HG03064 (cell line): ENCODE measurements around the gene DMD.
"Not testable (repeated sequence)": the region's sequence is repeated elsewhere in the genome, so short reads cannot be mapped to it uniquely, and the experiment has no call there.

Experiments used
- ATAC-seq: cut with Tn5 transposase; IDR thresholded peaks from one replicate; pipeline ENCODE4 v1.9.1; 2021; ENCODE audit warnings: low read depth; ENCODE audit not compliant: unreplicated experiment

The DMD gene

DNA sequence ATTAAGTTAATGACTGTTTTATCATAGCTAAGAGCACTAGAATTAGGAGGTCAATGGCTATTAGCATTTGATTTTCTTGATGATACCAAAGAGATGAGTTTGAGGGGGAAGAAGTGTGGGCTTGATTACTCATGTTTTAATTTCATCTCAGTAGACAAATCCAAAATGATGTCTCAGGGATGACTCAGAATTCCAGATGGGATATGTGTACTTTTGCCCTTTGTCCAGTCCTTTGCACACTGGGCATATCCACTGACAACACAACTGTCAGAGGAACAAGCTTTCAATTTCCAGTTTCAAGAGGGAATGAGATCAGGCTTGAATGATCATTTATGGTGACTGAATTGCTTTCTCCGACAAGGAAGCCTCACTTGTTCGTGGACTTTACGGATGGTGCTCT is 1814.2 kb downstream of the DMD start:
- no peak for ATAC-seq

DNA sequence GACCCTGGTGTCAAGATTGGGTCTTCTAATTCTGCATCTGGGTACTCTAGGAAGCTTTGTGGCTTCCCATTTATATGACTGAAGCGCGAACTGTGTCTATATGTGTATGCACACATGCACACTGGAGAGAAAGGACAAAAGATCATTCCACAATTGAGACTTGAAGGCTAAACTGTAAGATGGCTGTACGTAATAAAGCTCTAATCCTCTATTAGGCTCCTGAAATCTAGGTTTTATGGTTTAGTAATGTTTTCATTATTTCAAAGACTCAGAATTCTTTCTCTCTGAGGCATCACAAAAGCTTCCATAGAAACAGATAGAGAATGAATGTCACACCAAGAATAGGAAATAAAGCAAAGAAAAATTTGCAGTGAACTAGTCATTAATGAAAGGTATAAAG is 1818.8 kb downstream of the DMD start:
- no peak for ATAC-seq

DNA sequence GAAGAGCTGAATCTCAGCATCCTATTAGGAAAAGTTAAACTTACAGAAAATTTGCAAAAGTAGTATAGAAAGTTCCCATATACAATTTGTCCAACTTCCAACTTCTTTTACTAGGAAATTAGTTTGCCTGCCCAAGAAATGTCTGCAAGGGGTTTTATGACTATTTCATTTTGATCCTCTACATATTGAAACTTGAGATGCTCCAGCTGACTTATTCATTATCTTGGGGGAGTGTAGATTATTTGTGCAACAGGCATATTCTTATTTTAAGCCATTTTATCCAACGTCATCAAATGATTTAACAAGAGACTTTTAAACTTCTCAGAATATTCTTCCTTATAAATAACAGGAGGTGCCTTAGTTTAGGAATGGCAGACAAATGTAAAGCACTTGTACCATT is 1822.4 kb downstream of the DMD start:
- ATAC-seq = no peak

DNA sequence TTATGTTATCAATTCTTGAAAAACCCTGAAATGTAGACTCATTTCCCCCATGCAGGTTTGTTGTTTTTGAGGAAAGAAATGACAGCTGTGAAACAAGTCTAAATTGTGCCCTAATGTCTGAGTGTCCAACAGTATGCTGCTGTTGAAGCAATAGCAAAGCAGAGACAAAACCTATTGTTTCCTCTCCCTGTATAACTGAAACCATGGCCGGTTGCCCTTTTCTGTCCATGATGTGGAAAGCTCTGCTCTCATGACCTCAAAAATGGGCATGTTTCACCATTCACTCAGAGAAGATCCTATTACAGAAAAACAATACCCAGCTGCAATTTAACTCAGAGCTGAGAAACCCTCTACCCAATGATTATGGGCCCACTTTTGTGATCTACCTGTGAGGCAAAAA is 1826.9 kb downstream of the DMD start:
- ATAC-seq = no peak

DNA sequence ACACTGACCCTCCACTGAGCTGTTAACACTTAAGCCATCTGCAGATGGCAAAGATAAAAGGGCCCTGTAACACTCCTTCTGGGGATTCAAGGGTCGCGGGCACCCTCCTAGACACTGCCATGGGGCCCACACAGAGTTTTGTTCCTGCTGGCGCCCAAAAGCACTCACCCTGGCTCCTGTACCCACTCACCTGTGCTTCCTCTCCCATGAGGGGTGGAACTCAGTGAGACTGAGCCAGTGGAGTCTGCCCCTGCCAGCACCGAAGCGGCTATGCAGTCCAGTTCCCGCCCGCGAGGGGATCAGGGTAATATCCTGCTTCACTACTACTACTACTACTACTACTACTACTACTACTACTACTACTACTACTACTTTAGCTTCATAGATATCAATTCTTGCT is 1827.4 kb downstream of the DMD start:
- no peak for ATAC-seq

DNA sequence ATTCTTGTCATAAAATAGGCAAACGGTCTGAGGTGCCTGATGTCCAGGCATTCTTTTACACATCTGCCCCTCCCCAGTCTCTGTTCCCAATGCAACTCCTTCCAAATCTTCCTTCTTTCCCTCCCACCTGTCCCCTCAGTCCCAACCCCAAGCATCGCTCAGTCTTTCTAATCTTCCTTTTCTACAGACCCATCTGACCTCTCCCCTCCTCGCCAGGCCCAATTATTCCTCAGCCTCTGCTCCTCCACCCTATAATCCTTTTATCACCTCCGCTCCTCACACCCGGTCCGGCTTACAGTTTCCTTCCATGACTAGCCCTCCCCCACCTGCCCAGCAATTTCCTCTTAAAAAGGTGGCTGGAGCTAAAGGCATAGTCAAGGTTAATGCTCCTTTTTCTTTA is 1832.4 kb downstream of the DMD start:
- not testable (repeated sequence) for ATAC-seq

DNA sequence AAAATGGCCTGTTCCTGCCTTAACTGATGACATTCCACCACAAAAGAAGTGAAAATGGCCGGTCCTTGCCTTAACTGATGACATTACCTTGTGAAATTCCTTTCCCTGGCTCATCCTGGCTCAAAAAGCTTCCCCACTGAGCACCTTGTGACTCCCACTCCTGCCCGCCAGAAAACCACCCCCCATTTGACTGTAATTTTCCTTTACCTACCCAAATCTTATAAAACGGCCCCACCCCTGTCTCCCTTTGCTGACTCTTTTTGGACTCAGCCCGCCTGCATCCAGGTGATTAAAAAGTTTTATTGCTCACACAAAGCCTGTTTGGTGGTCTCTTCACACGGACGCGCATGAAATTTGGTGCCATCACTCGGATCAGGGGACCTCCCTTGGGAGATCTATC is 1833.5 kb downstream of the DMD start:
- not testable (repeated sequence) for ATAC-seq

DNA sequence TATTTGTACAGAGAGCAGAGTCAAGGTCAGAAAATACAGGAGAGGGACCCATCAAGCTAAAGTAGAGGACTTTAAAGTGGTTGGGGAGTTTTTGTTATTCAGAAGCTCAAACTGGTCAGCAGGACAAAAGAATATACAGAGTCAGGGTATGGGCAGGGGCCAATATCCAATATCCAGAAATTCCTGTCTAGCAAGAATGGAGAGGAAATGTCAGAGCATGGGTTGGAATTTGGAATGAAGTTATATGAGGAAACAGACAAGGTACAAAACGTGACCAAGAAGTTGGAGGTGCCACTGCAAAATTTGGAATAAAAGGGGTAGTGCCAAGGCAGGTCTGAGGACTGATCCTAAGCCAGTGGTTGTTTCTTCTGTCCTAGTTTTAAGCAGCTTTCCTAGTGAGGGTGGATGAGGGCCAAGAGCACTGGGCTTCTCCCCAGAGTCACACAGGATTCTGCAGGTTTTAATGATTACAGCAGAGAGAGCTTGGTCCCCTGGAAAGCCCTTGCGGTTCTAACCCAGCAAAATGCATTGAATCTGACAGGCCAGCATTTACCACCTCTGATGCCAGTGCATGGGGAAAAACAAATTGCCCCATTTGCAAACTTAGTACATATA is 1834.8 kb downstream of the DMD start:
- ATAC-seq = no peak

DNA sequence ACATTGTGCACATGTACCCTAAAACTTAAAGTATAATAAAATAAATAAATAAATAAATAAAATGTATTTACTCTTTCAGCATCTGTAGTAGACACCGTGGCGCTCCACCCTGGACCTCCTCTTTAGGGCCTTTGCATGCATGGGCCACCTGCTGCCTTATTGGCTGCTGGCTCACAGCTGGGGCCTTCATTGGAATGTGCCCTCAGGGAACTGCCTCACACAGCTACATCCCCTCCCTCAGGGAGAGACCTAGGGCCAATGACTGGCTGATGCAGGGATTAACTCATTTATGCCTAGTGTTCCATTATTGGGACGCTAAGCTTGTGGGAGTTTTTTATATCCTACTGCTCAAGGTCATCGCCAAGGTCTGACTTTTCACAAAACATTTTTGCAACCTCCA is 1836.6 kb downstream of the DMD start:
- ATAC-seq = no peak

DNA sequence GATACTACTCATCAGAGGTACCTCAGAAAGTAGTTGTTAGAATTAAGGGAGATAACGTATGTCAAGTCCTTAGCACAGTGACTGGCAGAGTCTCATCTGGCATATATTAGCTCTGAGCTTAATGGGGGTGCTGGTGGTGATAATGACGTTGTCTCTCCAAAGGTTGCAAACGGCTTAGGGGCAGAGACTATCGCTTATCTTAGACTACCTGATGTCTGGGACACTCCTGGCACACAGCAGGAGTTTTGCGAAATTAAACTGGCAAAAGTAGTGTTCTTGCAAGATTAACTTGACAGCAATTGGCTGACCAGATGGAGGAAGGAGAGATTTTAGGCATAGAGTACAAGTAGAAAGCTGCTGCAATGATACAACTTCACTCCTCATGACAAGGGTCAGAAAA is 1839.4 kb downstream of the DMD start:
- ATAC-seq = no peak

DNA sequence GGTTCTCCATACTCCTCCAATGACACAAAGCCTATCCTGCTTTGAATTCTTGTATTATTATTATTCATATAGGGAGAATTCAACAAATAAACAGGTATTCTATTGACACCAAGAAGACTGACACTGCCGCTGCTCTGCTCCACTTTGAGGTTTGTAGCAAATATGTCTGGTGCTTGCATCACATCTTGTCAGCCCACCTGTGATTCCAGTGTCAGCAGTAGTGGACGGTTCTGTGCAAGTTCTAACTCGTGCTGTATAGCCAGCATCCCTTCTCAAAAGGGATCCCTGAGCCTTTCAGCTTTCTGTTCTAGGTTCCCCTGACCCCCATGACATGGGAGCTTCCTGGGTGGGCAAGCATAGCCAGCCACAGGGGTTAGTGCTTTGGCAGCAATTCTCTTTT is 1843.5 kb downstream of the DMD start:
- ATAC-seq = no peak

DNA sequence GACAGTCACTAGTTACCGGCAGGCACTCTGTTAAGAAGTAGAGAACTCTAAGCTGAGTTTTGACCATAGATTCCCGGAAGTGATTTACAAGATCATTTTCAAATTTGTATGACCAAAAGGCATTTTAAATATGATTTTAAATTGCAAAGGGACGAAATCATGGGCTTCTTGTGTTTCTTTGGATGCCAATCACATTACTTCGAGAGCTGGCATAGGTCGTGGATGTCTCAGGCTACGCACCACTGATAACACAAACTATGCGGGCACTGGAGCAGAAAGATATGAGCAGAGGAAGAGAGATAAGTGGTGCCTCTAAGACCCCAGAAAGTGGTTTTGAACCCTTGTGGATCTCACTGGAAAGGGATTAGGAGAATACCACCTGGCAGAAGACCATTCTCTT is 1845.3 kb downstream of the DMD start:
- ATAC-seq = no peak

DNA sequence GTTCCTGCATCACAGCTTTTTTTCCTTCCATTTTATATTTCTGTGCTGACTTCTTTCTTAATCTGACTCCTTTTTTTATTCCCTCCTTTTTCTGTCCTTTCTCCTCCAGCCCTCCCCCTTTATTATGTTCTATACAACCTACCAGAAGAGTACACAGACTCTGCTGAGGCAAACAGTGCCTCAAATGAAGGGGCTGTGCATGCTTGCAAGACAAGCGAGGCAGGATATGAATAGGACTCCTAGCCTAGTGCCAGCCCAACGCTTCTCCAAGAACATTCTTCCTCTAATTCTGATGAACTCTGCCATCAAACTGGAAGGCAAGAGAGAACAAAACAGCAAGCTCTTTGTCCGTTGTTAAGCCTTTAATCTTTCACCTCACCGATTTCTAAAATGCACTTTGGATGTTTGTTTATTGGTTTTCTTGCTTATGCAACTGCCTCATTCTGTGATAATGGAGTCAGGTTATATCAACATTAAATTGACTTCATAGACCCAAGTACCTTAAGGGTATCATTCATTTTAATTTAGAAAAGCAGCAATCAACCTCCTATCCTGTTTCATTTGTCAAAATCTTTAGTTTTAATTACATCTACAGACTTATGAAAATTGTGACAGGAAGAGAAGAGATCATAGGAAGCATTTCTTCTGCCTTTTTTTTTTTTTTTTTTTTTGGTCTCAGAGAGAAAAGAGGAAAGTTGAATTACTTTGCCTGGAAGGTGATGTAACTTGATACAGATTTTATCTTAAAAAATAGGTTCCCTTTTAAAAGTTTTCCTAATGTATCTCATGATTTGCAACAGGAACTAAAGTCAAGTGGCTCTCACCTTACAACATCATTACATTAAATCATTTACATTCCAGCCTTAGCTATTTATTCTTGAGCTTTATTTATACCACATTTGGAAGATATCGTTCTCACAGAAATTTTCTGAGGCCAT is 1854.8 kb downstream of the DMD start:
- no peak for ATAC-seq

DNA sequence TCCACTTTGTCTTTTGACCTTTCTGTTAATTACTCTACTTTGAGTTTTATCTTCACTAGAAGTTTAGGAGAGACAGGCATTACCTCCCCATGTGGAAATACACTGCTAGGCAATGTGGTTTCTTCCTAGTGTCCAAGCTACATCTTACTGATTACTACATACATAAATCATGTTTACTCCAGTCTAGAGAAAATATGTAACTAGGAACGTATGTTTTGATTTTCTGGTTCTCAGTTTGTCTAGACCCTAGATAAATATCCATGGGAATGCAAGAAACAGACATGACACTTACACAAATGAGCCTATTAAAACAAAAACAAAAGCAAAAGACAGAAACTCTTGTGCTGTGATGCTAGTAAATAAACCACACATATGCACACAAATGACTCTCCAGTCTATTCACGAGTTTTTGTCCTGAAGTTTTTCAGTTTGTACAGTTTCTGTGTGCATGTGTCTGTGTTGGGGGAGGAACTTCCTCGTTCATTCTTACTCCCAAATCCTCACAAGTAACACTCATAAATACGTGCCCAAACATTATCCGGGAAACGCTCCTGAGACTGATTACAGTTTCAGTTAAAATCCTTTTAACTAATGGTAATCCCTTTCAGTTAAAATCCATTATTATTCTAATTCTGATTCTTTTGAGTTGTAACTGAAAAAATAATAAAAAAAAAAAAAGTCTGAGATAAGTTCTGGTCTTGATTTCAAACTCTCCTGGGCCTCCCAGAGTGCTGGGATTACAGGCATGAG is 1856.0 kb downstream of the DMD start:
- ATAC-seq = no peak

DNA sequence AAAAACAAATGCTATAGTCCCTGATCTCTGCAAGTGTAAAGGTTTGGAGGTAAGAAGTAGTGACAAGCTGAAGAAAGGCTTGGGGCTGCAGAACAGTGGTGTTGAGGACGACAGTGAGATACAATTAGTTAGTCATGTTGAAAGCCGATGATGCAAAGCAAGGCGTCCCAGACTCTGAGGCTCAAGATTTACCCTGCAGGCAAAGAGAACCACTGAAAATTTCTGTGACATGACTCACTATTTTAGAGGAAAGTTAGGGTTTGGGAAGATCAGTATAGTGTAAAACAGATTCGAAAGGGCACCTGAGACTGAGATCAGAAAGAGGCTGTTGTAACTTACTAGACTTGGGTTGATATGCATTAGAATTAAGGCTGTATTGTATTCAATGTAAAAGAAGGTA is 1858.3 kb downstream of the DMD start:
- no peak for ATAC-seq

DNA sequence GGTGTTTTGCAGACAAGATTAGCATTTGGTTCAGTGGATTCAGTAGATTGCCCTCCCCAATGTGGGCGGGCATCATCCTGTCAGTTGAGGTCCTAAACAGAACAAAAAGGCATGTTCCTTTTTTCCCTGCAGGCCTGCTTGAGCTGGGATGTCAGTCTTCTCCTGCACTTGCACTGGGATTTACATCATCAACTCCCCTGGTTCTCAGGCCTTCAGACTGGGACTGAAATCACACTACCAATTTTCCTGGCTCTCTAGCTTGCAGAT is 1860.6 kb downstream of the DMD start:
- no peak for ATAC-seq

DNA sequence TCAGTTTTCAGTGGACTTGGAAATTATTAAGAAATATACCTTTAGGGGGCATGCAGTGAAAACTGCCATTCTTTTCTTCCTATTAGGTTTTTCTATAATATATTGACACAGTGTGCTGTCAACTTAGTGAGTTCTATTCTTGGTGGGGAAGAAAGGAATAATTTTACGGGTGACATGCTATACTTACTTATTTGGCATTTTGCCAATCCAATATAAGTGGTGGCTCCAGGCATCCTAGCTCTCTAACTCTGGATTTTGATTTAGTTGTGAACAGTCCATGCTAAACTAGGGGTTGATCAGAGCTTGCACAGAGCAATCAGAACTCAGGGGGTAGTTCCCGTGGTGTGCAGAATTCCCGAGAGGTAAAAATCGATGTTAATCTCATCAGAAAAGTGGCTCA is 1861.8 kb downstream of the DMD start:
- ATAC-seq = no peak

DNA sequence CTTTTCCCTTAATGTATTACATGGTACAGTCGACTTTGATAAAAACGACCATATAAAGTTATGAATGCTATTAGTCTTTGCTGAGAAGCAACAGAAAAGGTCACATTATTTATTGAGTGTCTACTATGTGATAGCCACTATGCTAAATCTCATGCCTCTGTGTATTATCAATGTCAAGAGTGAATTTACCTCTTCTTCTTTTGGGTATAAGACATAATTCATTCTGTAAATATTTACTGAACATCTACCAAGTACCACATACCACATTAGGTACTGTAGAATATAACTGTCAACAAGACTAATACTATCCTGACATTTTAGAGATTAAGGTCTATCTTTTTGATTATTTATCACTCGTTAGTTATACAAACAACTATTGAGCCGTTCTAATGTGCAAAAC is 1870.8 kb downstream of the DMD start:
- no peak for ATAC-seq

DNA sequence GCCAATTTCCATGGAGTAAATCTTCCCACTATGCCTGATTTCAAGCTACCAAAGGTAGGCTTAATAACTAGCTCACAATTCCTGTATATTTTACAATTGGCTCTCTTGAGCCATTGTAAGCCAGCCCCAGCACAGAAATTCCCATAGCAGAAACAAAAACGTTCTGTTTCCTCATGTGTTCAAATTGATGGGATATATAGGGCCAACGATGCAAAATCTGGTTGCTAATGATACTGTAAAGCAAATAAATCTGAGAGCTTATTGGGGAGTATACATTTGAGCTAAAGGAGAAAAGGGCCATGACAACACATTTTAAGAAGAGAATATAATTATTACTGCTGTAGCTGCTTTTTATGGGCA is 1872.4 kb downstream of the DMD start:
- no peak for ATAC-seq

DNA sequence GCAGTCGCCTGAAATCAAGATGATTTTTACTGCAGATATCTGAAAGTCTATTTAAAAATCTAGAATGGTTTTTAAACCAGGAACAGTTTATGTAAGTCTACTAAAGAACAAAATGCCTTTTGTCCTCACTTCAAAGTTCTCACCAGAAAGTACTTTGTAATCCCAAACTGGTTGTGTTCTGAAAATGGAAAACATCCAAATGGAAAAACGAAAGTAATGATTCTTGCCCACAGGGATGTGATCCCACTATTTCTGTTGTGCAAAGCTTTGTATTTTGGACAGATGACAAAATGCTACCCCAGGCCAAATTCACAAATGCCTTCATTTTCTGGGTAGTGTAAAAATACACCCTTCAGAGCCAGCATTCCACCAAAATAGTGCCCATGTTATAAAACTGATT is 1874.0 kb downstream of the DMD start:
- ATAC-seq = no peak

DNA sequence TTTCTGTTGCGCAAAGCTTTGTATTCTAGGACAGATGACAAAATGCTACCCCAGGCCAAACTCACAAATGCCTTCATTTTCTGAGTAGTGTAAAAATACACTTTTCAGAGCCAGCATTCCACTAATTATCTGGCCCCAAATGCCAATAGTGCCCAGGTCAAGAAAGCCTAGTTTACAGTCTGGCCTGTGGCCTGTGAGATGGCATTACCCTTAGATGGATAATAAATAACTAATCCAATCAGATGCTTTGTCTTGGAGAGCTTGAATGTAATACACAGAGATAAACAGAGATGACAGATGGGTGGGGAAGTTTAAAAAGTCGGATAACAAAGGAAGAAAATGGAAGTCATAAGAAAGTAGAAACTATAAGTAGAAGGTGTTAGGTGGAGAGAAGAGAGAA is 1874.9 kb downstream of the DMD start:
- no peak for ATAC-seq

DNA sequence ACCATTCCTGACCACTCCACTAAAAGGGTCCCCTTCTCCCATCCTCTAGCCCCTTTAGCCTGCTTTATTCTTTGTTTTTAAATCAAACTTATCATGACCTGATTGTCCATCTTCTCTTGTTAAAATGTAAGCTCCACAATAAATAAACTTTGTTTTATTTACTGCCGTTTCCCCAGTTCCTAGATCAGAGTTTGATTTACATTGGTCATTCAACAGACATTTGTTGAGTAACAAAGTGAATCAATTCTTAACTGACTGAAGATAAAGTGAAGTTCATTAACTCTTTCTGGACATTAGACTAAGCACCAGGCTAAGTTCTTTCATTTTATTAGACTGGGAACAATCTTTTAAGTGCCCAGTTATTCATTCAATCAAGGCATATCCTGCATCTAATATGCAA is 1876.4 kb downstream of the DMD start:
- no peak for ATAC-seq
